Measurements from ENCODE around the gene PRM2.

Gene PRM2

GRCh38 chr16:11258553-11259492 lies 17.5 kb downstream of the PRM2 start:
- peak; percentile 37 for DNase-seq

GRCh38 chr16:11257131-11257938 lies 18.9 kb downstream of the PRM2 start:
- peak; percentile 89 for DNase-seq

GRCh38 chr16:11256661-11257130 lies 19.6 kb downstream of the PRM2 start:
- DNase-seq: no peak

- DNase-seq: peak; percentile 78
These were observed 20.3 kb downstream of the PRM2 start, which contains the start of gene SOCS1 for GRCh38 chr16:11255737-11256660. Gene SOCS1 (minus strand): TSS chr16:11256204. CDS start chr16:11255478, 726 bp downstream.

GRCh38 chr16:11254913-11255736 lies 21.2 kb downstream of the PRM2 start:
- peak; percentile 50 for DNase-seq

- DNase-seq: no peak
These were observed 22.0 kb downstream of the PRM2 start for GRCh38 chr16:11253995-11254912.

GRCh38 chr16:11253009-11253994 lies 23.0 kb downstream of the PRM2 start:
- DNase-seq: no peak

GRCh38 chr16:11252482-11252931 lies 23.8 kb downstream of the PRM2 start:
- DNase-seq: no peak

- DNase-seq: no peak
These were observed 24.5 kb downstream of the PRM2 start for GRCh38 chr16:11251525-11252481.

- no peak for DNase-seq
These were observed 25.3 kb downstream of the PRM2 start for GRCh38 chr16:11250786-11251524.

- no peak for DNase-seq
These were observed 26.0 kb downstream of the PRM2 start for GRCh38 chr16:11250091-11250785.

- DNase-seq: no peak
These were observed 26.8 kb downstream of the PRM2 start for GRCh38 chr16:11249233-11250061.

- DNase-seq: no peak
These were observed 28.1 kb downstream of the PRM2 start for GRCh38 chr16:11248133-11248532.

GRCh38 chr16:11245988-11246387 lies 30.3 kb downstream of the PRM2 start:
- DNase-seq: no peak

GRCh38 chr16:11245222-11245737 lies 31.0 kb downstream of the PRM2 start:
- DNase-seq: no peak
